K562 (cell line): ENCODE measurements around the gene HEG1.

Experiments used
- ATF1 ChIP-seq, 2 experiments: fragments of 450-650 bp in 1 of 2; IDR thresholded peaks; 2 replicates each; pipeline ENCODE4 v1.6.1; 2016; ENCODE audit warnings: missing compliant biosample characterization in 1 of 2, missing genetic modification characterization in 1 of 2
- ATF7 ChIP-seq: fragments of 450-650 bp; IDR thresholded peaks from 2 replicates; pipeline ENCODE4 v1.7.1; 2014; ENCODE audit warnings: mild to moderate bottlenecking, moderate library complexity
- CBFB ChIP-seq: sonication (generic); formaldehyde crosslinking; IDR thresholded peaks from 2 replicates; pipeline ENCODE4 v1.4.0; 2020; ENCODE audit warnings: mild to moderate bottlenecking, missing genetic modification reagents
- CTCF ChIP-seq, 3 experiments: IDR thresholded peaks in 2 of 3; conservative IDR thresholded peaks in 1 of 3; 2 replicates each; pipeline ENCODE4 v1.5.1; 2011 to 2012; ENCODE audit warnings: low read length in 3 of 3, mild to moderate bottlenecking in 3 of 3, control low read depth in 2 of 3, improper control_type of control experiment in 1 of 3, inconsistent platforms in 1 of 3, low read depth in 1 of 3, mixed read lengths in 1 of 3, moderate library complexity in 1 of 3; ENCODE audit not compliant: insufficient read depth in 2 of 3
- ELF4 ChIP-seq: fragments of 450-650 bp; formaldehyde crosslinking; IDR thresholded peaks from 2 replicates; pipeline ENCODE4 v1.4.0; 2022; ENCODE audit warnings: missing genetic modification characterization
- EZH2 ChIP-seq: IDR thresholded peaks from 2 replicates; pipeline ENCODE4 v1.6.1; 2012; ENCODE audit warnings: low read depth, mild to moderate bottlenecking, inconsistent platforms, low read length, borderline replicate concordance
- GABPB1 ChIP-seq: sonication (generic); formaldehyde crosslinking; IDR thresholded peaks from 2 replicates; pipeline ENCODE4 v1.8.0; 2022; ENCODE audit warnings: mild to moderate bottlenecking, missing genetic modification reagents
- HDAC3 ChIP-seq: fragments of 450-650 bp; IDR thresholded peaks from 2 replicates; pipeline ENCODE4 v1.6.1; 2018; ENCODE audit warnings: borderline replicate concordance, mild to moderate bottlenecking, moderate library complexity; ENCODE audit not compliant: partially characterized antibody
- POLR2A ChIP-seq: fragments of 450-650 bp; conservative IDR thresholded peaks from 2 replicates; pipeline ENCODE4 v1.6.1; 2016
- POLR2AphosphoS5 ChIP-seq: IDR thresholded peaks from 2 replicates; pipeline ENCODE4 v1.6.1; 2011; ENCODE audit warnings: mild to moderate bottlenecking, low read depth, low read length, moderate library complexity; ENCODE audit not compliant: control insufficient read depth, insufficient read depth
- ZBTB7A ChIP-seq: IDR thresholded peaks from 2 replicates; pipeline ENCODE4 v1.6.1; 2011; ENCODE audit warnings: low read depth, mild to moderate bottlenecking, low read length, moderate library complexity, borderline replicate concordance; ENCODE audit not compliant: control insufficient read depth
- ZNF143 ChIP-seq: sonication (generic); formaldehyde crosslinking; IDR thresholded peaks from 2 replicates; pipeline ENCODE4 v1.9.0; 2022; ENCODE audit warnings: mild to moderate bottlenecking, missing genetic modification reagents
- ZNF347 ChIP-seq: fragments of 450-650 bp; formaldehyde crosslinking; IDR thresholded peaks from 2 replicates; pipeline ENCODE4 v1.4.0; 2020; ENCODE audit warnings: low read depth, mild to moderate bottlenecking, moderate library complexity

DNA sequence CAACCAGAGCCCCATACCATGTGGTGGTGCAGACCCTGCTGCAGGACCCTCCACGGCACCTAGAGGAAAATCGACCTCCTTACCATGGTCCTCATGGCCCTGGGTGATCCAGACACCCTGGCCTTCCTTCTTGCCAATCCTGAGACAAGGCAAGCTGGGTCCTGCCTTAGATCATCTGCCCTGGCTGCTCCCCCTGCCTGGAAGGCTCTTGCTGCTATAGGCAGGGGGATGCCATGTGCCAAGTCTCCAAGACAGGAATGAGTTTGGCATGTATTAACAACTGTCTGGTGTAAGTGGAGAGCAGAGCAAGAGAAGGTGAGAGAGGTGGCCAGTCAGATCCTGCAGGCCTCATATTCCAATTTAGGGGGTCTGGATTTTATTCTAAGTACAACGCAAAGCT lies 7.5 kb downstream of the HEG1 start:
- no peak for TF ChIP-seq EZH2
- no peak for TF ChIP-seq ATF7
- no peak for TF ChIP-seq CTCF (IDR thresholded peaks at IDR 0.05 in 2 of 3, conservative IDR thresholded peaks at IDR 0.05 in 1 of 3; ENCODE audit: insufficient read depth in 2 of 3, low read depth in 1 of 3, low read length in 3 of 3)
- no peak for TF ChIP-seq HDAC3
- no peak for TF ChIP-seq POLR2A
- TF ChIP-seq CBFB (CRISPR knock-in tag) = no peak
- TF ChIP-seq POLR2AphosphoS5 = no peak
- TF ChIP-seq GABPB1 (CRISPR knock-in tag) = no peak
- TF ChIP-seq ZNF347 = no peak
- no peak for TF ChIP-seq ZNF143
- TF ChIP-seq ELF4 (CRISPR knock-in tag) = no peak
- no peak for TF ChIP-seq ATF1 (CRISPR knock-in tag; IDR thresholded peaks at IDR 0.05)
- TF ChIP-seq ATF1 (tag; IDR thresholded peaks at IDR 0.05) = no peak
- TF ChIP-seq ZBTB7A = no peak
